ENCODE results near the gene EXOC8. TPM values are rescaled to one million over a fixed set of nuclear protein-coding genes. Genes with fewer than 3 reads are reported as not detected.

EXOC8 gene
- total and polyA plus RNA-seq, 2 donors from 2014 or later: 4.3 to 17.7 TPM

DNA sequence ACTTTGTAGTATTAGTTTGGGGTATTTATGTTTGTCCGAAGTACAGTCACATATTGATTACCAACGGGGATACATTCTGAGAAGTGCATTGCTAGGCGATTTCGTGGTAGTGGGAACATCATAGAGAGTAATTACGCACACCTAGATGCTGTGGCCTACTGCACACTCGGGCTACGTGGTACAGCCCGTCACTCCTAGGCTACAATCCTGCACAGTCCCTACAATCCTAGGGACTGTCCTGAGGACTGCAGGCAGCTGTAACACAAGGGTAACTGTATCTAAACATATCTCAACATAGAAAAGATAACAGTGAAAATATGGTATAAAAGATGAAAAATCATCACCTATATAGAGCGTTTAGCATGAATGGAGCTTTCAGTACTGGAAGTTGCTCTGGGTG, 18.6 kb downstream of the EXOC8 start:
- Histone ChIP-seq H3K36me3 (ENCODE audit: control insufficient read depth in 2 of 3, insufficient read depth in 3 of 3, low read length in 3 of 3) (no peaks in the 10 kb centered on the region), H3K27me3 (ENCODE audit: control insufficient read depth, insufficient read depth, low read length) (no peaks in the 10 kb centered on the region), H3K4me1 (ENCODE audit: control insufficient read depth in 2 of 3, insufficient read depth in 2 of 3, low read depth in 1 of 3, low read length in 3 of 3) (no peaks in the 10 kb centered on the region), H3K4me3 (ENCODE audit: low read length in 3 of 3) (no peak overlapping the region), H3K9ac (ENCODE audit: low read length in 3 of 3) (no peak overlapping the region), H3K9me3 (ENCODE audit: control insufficient read depth in 2 of 3, insufficient read depth in 1 of 3, low read length in 3 of 3) (no peaks in the 10 kb centered on the region), H3K27ac (ENCODE audit: low read depth in 2 of 2, low read length in 2 of 2) (no peak overlapping the region)
- no peak for DNase-seq
- TF ChIP-seq, protein P1, sequence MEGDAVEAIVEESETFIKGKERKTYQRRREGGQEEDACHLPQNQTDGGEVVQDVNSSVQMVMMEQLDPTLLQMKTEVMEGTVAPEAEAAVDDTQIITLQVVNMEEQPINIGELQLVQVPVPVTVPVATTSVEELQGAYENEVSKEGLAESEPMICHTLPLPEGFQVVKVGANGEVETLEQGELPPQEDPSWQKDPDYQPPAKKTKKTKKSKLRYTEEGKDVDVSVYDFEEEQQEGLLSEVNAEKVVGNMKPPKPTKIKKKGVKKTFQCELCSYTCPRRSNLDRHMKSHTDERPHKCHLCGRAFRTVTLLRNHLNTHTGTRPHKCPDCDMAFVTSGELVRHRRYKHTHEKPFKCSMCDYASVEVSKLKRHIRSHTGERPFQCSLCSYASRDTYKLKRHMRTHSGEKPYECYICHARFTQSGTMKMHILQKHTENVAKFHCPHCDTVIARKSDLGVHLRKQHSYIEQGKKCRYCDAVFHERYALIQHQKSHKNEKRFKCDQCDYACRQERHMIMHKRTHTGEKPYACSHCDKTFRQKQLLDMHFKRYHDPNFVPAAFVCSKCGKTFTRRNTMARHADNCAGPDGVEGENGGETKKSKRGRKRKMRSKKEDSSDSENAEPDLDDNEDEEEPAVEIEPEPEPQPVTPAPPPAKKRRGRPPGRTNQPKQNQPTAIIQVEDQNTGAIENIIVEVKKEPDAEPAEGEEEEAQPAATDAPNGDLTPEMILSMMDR (IDR thresholded peaks at IDR 0.05; ENCODE audit: borderline replicate concordance, extremely low read depth, insufficient read depth): no peak
- no peak for FAIRE-seq
- intact Hi-C loops (cut with DNase I): no loop called here

- no peaks in the 10 kb centered on the region for H3K4me1 ChIP-seq (ENCODE audit: control insufficient read depth in 2 of 3, insufficient read depth in 2 of 3, low read depth in 1 of 3, low read length in 3 of 3)
- H3K27me3 ChIP-seq (ENCODE audit: control insufficient read depth, insufficient read depth, low read length): no peaks in the 10 kb centered on the region
- no peaks in the 10 kb centered on the region for H3K36me3 ChIP-seq (ENCODE audit: control insufficient read depth in 2 of 3, insufficient read depth in 3 of 3, low read length in 3 of 3)
- no peak overlapping the region for H3K9ac ChIP-seq (ENCODE audit: low read length in 3 of 3)
- intact Hi-C loops (cut with DNase I): no loop called here
- FAIRE-seq (no peak), DNase-seq (no peak)
- TF ChIP-seq, protein P1 (IDR thresholded peaks at IDR 0.05; ENCODE audit: borderline replicate concordance, extremely low read depth, insufficient read depth): no peak
- no peaks in the 10 kb centered on the region for H3K9me3 ChIP-seq (ENCODE audit: control insufficient read depth in 2 of 3, insufficient read depth in 1 of 3, low read length in 3 of 3)
- H3K4me3 ChIP-seq (ENCODE audit: low read length in 3 of 3): no peak overlapping the region
- H3K27ac ChIP-seq (ENCODE audit: low read depth in 2 of 2, low read length in 2 of 2): no peak overlapping the region
These were observed 19.1 kb downstream of the EXOC8 start for GRCh38 chr1:231318568-231318967.

DNA sequence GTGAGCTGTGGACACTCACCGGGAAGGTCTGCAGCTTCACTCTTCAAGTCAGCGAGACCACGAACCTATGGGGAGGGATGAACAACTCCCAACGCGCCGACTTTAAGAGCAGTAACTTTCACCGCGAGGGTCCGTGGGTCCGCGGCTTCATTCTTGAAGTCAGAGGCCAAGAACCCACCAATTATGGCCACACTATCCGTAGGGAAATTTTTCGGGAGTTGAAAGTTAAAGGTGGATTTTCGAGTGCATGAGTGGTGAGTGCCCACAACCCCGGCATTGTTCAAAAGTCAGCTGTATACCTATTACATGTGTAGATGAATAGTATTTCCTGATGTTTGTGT, 19.7 kb downstream of the EXOC8 start:
- intact Hi-C loops (cut with DNase I): no loop called here
- DNase-seq: no peak
- no peak overlapping the region for H3K9ac ChIP-seq (ENCODE audit: low read length in 3 of 3)
- no peak overlapping the region for H3K4me3 ChIP-seq (ENCODE audit: low read length in 3 of 3)
- no peaks in the 10 kb centered on the region for H3K9me3 ChIP-seq (ENCODE audit: control insufficient read depth in 2 of 3, insufficient read depth in 1 of 3, low read length in 3 of 3)
- H3K36me3 ChIP-seq (ENCODE audit: control insufficient read depth in 2 of 3, insufficient read depth in 3 of 3, low read length in 3 of 3): no peaks in the 10 kb centered on the region
- no peaks in the 10 kb centered on the region for H3K27me3 ChIP-seq (ENCODE audit: control insufficient read depth, insufficient read depth, low read length)
- no peak overlapping the region for H3K27ac ChIP-seq (ENCODE audit: low read depth in 2 of 2, low read length in 2 of 2)
- no peak for FAIRE-seq
- TF ChIP-seq, protein P1 (IDR thresholded peaks at IDR 0.05; ENCODE audit: borderline replicate concordance, extremely low read depth, insufficient read depth): no peak
- no peaks in the 10 kb centered on the region for H3K4me1 ChIP-seq (ENCODE audit: control insufficient read depth in 2 of 3, insufficient read depth in 2 of 3, low read depth in 1 of 3, low read length in 3 of 3)

- Histone ChIP-seq H3K27ac (ENCODE audit: low read depth in 2 of 2, low read length in 2 of 2) (no peak overlapping the region), H3K27me3 (ENCODE audit: control insufficient read depth, insufficient read depth, low read length) (no peaks in the 10 kb centered on the region), H3K4me1 (ENCODE audit: control insufficient read depth in 2 of 3, insufficient read depth in 2 of 3, low read depth in 1 of 3, low read length in 3 of 3) (no peaks in the 10 kb centered on the region), H3K9me3 (ENCODE audit: control insufficient read depth in 2 of 3, insufficient read depth in 1 of 3, low read length in 3 of 3) (no peaks in the 10 kb centered on the region), H3K36me3 (ENCODE audit: control insufficient read depth in 2 of 3, insufficient read depth in 3 of 3, low read length in 3 of 3) (no peaks in the 10 kb centered on the region), H3K9ac (ENCODE audit: low read length in 3 of 3) (no peak overlapping the region), H3K4me3 (ENCODE audit: low read length in 3 of 3) (no peak overlapping the region)
- TF ChIP-seq, protein P1 (IDR thresholded peaks at IDR 0.05; ENCODE audit: borderline replicate concordance, extremely low read depth, insufficient read depth): no peak
- DNase-seq: no peak
- intact Hi-C loops (cut with DNase I): no loop called here
- no peak for FAIRE-seq
These were observed 20.2 kb downstream of the EXOC8 start for GRCh38 chr1:231317306-231318014.

Data from kidney (tissue), 14 donors.